NOMO-1 treated with DMSO at 0.1 percent for 48 hours (cell line): ENCODE data around the gene PRKD1.

ENCODE experiments used
- DNase-seq: peaks from one replicate; lab custom pipeline; 2025; ENCODE audit not compliant: unreplicated experiment; lab: John Stamatoyannopoulos, UW

The PRKD1 gene

GRCh38 chr14:29536886-29537511, 390.6 kb downstream of the PRKD1 start:
- no peak for DNase-seq

DNA sequence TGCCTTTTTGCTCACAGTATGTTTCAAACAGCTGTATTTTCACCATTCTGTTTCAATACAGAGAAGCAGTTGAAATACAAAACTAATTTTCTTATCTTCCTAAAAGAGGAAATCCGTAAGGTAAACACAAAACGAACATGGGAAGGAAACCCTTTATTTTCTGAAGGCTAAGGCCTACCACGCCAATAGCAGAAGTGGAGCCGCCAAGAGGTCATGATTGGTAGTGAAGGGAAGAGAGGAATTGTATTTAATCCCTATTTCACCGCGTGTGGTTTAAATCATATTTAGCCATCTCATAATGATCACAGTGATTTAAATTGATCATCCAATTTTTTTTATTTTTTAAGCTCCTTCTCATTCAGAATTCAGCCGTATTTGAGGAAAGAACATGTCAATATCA, 398.2 kb downstream of the PRKD1 start:
- no peak for DNase-seq

DNA sequence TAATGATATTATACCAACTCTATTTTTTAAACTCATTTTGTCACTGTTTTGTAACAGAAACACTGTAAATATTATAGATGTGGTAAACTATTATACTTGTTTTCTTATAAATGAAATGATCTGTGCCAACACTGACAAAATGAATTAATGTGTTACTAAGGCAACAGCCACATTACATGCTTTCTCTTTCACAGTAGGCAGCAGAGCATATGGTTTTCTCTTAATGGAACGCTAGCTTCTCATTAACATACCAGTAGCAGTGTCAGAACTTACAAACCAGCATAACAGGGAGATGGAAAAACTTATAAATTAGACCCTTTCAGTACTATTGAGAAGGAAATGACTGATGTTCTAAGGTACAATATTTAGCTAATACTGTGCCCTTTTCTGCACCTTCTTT, 398.8 kb downstream of the PRKD1 start:
- no peak for DNase-seq

GRCh38 chr14:29527286-29527685, 400.4 kb downstream of the PRKD1 start:
- no peak for DNase-seq
